ENCODE data around the gene ABHD6.
"Not testable (repeated sequence)": the region's sequence is repeated elsewhere in the genome, so short reads cannot be mapped to it uniquely, and the experiment has no call there.

ABHD6 gene

GRCh38 chr3:58285334-58285733 is 47.7 kb downstream of the ABHD6 start:
- DNase-seq = peak; percentile 33

GRCh38 chr3:58287354-58287753 is 49.8 kb downstream of the ABHD6 start:
- peak; percentile 34 for DNase-seq

- no peak for DNase-seq
Measured at GRCh38 chr3:58288011-58288728, 50.6 kb downstream of the ABHD6 start.

GRCh38 chr3:58288964-58289613 is 51.5 kb downstream of the ABHD6 start:
- not testable (repeated sequence) for DNase-seq

GRCh38 chr3:58290446-58290845 is 52.9 kb downstream of the ABHD6 start:
- not testable (repeated sequence) for DNase-seq

GRCh38 chr3:58291671-58292338 is 54.2 kb downstream of the ABHD6 start:
- no peak for DNase-seq

- DNase-seq = no peak
Measured at GRCh38 chr3:58292866-58293265, 55.3 kb downstream of the ABHD6 start.

GRCh38 chr3:58293516-58293915 is 55.9 kb downstream of the ABHD6 start:
- DNase-seq = no peak

- DNase-seq = no peak
Measured at GRCh38 chr3:58296269-58296668, 58.7 kb downstream of the ABHD6 start.

- DNase-seq = no peak
Measured at GRCh38 chr3:58296843-58297242, 59.3 kb downstream of the ABHD6 start.

- DNase-seq = no peak
Measured at GRCh38 chr3:58298190-58298589, 60.6 kb downstream of the ABHD6 start.

GRCh38 chr3:58299075-58299474 is 61.5 kb downstream of the ABHD6 start:
- no peak for DNase-seq

- DNase-seq = no peak
Measured at GRCh38 chr3:58299839-58300516, 62.4 kb downstream of the ABHD6 start.

- DNase-seq = peak; percentile 98
Measured at GRCh38 chr3:58305882-58306711, 68.5 kb downstream of the ABHD6 start, which contains the start of the genes HTD2 and RPP14. Gene HTD2, plus strand, starts transcription at chr3:58306520. Its CDS starts 11,094 bp downstream, at chr3:58317614. Gene RPP14, plus strand, starts transcription at chr3:58306245. Its CDS starts 4,085 bp downstream, at chr3:58310330.

GRCh38 chr3:58307639-58308215 is 70.1 kb downstream of the ABHD6 start:
- DNase-seq = no peak

GRCh38 chr3:58308728-58309127 is 71.1 kb downstream of the ABHD6 start:
- no peak for DNase-seq

- no peak for DNase-seq
Measured at GRCh38 chr3:58317811-58318210, 80.2 kb downstream of the ABHD6 start.

GRCh38 chr3:58321791-58322190 is 84.2 kb downstream of the ABHD6 start:
- DNase-seq = no peak

- DNase-seq = no peak
Measured at GRCh38 chr3:58322793-58323192, 85.2 kb downstream of the ABHD6 start.

GRCh38 chr3:58323529-58324390 is 86.2 kb downstream of the ABHD6 start:
- DNase-seq = no peak
